Activated CD4-positive, alpha-beta T cell treated with anti-CD3 and anti-CD28 coated beads, Interleukin-2, Interleukin-6, amounts not matched to agents 100 ng/mL and 50 ng/mL, durations not matched to agents 16 hours and 8 hours (primary cell): ENCODE measurements around the gene ZFC3H1.

ENCODE experiments used
- DNase-seq: peaks from one replicate; pipeline ENCODE4 v3.0.0-alpha.2; 2020

ZFC3H1 gene

GRCh38 chr12:71565535-71565934 lies 98.1 kb downstream of the ZFC3H1 start:
- no peak for DNase-seq

- DNase-seq = no peak
Observed at GRCh38 chr12:71562676-71563595, 100.7 kb downstream of the ZFC3H1 start.
